ENCODE results near the gene GFRA1.

- TF ChIP-seq RAD21 (IDR thresholded peaks at IDR 0.05; ENCODE audit: low read length) (no peak), CTCF (IDR thresholded peaks at IDR 0.05) (no peak), POLR2AphosphoS5 (IDR thresholded peaks at IDR 0.05; ENCODE audit: low read depth, low read length) (no peak), GATA2 (CRISPR knock-in tag; IDR thresholded peaks at IDR 0.05) (no peak), EP300 (IDR thresholded peaks at IDR 0.05; ENCODE audit: borderline replicate concordance in 1 of 2, low read depth in 1 of 2, low read length in 1 of 2) (no peak), SMC3 (IDR thresholded peaks at IDR 0.05; ENCODE audit: low read depth, low read length) (no peak), USF1 (IDR thresholded peaks at IDR 0.05; ENCODE audit: borderline replicate concordance, low read depth) (no peak), IRF3 (IDR thresholded peaks at IDR 0.05; ENCODE audit: low read depth, low read length) (no peak), JUND (IDR thresholded peaks at IDR 0.05) (no peak), TEAD4 (IDR thresholded peaks at IDR 0.05; ENCODE audit: borderline replicate concordance, insufficient read depth) (no peak), RCOR1 (IDR thresholded peaks at IDR 0.05; ENCODE audit: low read length) (no peak), CHD2 (IDR thresholded peaks at IDR 0.05; ENCODE audit: low read length, partially characterized antibody) (no peak), REST (IDR thresholded peaks at IDR 0.05; ENCODE audit: low read depth, low read length) (no peak)
Observed at GRCh38 chr10:116030576-116030975, 242.4 kb downstream of the GFRA1 start.

Data from SK-N-SH (cell line).